ENCODE results near the gene PRKD2.

Gene PRKD2

DNA sequence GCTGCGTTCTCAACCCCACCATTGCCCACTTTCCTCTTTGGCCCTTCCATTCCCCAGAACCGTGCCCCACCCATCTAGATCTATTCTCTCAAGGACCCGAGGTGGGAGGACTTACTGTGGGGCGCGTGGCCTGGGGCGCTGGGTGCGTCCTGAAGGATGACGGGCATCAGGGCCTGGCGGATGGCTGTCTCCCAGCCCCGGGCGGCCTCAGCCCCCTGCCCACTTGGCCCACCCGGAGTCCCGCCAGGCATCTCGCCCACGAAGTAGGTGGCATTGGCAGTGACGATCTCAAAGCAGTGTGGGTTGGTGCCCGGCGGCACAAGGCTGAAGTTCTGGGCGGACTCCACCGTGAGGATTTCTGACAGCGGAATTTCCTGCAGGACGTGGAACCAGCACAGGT lies 23.2 kb downstream of the PRKD2 start:
- H3K27ac ChIP-seq: peak overlapping the region; percentile 11; the same call in 1 of the 2 replicates
- ChIA-PET CTCF (interaction anchor here (1.4 kb wide), 1 partner anchor 11 kb away, joined by 7 read pairs; no protein-coding TSS in a partner anchor), POLR2A (ENCODE audit: low non-redundant PET) (no interaction called here)
- no peak for DNase-seq (ENCODE audit: low spot score)
- TF ChIP-seq, protein P1, sequence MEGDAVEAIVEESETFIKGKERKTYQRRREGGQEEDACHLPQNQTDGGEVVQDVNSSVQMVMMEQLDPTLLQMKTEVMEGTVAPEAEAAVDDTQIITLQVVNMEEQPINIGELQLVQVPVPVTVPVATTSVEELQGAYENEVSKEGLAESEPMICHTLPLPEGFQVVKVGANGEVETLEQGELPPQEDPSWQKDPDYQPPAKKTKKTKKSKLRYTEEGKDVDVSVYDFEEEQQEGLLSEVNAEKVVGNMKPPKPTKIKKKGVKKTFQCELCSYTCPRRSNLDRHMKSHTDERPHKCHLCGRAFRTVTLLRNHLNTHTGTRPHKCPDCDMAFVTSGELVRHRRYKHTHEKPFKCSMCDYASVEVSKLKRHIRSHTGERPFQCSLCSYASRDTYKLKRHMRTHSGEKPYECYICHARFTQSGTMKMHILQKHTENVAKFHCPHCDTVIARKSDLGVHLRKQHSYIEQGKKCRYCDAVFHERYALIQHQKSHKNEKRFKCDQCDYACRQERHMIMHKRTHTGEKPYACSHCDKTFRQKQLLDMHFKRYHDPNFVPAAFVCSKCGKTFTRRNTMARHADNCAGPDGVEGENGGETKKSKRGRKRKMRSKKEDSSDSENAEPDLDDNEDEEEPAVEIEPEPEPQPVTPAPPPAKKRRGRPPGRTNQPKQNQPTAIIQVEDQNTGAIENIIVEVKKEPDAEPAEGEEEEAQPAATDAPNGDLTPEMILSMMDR (conservative IDR thresholded peaks at IDR 0.05; ENCODE audit: low read depth): no peak

DNA sequence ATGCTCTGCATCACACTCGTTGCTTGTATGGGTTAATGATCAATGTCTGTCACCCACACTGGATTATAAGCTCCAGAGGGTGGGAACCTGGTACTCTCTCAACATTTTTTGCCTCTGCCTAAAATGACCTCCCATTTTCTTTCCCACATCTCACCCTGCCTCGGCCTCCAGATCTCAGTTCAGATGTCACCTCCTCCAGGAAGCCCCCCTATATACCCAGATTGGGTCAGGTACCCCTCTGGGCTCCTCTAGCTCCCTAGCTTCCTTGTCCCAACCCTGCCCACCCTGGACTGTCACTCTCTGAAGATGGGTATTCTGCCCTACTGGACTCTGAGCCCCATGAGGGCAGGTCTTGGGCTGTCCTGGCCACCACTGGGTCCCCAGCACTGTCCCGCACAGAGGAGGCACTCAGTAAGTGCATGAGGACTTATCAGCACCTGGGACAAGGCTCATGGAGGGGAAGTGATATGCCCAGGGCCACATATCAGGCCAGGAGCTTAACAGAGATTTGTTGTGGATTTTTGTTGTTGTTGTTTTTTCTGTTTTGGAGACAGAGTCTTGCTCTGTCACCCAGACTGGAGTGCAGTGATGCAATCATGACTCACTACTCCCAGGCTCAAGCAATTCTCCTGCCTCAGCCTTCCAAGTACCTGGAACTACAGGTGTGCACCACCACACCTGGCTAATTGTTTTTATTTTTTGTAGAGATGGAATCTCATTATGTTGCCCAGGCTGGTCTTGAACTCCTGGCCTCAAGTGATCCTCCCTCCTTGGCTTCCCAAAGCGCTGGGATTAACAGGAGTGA lies 23.8 kb downstream of the PRKD2 start:
- TF ChIP-seq, protein P1 (conservative IDR thresholded peaks at IDR 0.05; ENCODE audit: low read depth): no peak
- DNase-seq (ENCODE audit: low spot score): no peak
- ChIA-PET CTCF (interaction anchor here (1.4 kb wide), 1 partner anchor 12 kb away, joined by 7 read pairs; no protein-coding TSS in a partner anchor), POLR2A (ENCODE audit: low non-redundant PET) (no interaction called here)
- H3K27ac ChIP-seq: peak overlapping the region; percentile 11; the same call in 1 of the 2 replicates

DNA sequence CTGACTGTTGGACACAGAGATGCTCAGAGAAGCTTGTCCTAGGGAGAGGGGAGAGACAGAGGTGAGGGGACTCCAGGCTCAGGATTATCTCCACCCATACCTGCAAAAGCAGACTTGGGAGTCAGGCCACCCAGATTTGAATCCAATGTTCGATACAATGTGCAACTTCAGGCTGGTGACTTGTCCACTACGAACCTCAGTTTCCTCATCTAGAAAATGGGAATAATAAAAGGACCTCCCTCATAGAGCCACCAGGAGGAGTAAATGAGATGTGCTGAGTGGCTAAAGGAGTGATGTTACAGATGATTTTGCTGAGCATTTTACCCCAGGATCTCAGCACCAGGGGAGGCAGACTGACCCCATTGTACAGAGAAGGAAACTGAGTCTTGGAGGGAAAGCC lies 25.0 kb downstream of the PRKD2 start:
- no peak overlapping the region for H3K27ac ChIP-seq
- TF ChIP-seq, protein P1 (conservative IDR thresholded peaks at IDR 0.05; ENCODE audit: low read depth): no peak
- ChIA-PET CTCF (no interaction called here), POLR2A (ENCODE audit: low non-redundant PET) (no interaction called here)
- DNase-seq (ENCODE audit: low spot score): no peak

DNA sequence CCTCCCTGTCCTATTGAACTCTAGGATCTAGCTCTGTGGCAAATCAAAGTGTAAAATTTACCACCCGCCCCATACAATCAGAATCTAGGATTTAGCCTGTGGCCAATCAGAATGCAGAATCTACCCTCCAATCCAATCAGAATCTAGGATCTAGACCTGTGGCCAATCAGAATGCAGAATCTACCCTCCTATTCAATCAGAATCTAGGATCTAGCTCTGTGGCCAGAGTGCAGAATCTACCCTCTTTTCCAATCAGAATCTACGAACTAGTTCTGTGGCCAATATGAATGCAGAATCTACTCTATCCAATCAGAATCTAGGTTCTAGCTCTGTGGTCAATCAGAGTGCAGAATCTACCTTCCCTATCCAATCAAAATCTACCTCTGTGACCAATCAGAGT lies 25.8 kb downstream of the PRKD2 start:
- no peak overlapping the region for H3K27ac ChIP-seq
- ChIA-PET CTCF (interaction anchor here (0.6 to 1.4 kb wide), 3 partner anchors 11 to 498 kb away, joined by 3 read pairs; no protein-coding TSS in a partner anchor), POLR2A (ENCODE audit: low non-redundant PET) (no interaction called here)
- DNase-seq (ENCODE audit: low spot score): no peak
- TF ChIP-seq, protein P1 (conservative IDR thresholded peaks at IDR 0.05; ENCODE audit: low read depth): no peak

DNA sequence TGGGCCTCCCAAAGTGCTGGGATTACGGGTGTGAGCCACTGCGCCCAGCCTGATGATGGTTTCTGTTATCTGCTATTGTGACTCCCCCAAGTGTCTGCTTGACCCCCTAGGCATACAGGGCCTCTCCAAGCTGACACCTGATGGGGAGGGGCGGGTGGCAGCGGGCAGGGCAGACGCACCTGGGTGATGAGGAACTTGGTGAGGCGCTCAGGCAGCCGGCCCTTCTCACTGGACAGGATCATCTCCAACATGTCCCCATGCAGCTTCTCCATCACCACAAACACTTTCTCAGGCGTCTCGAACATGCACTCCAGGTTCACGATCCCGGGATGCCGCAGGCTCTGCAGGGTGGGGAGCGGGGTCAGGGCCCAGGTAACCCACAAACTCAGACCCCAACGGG lies 27.6 kb downstream of the PRKD2 start:
- POLR2A ChIA-PET (ENCODE audit: low non-redundant PET): interaction anchor here (0.6 kb wide), 1 partner anchor 869 kb away, joined by 3 read pairs; no protein-coding TSS in a partner anchor
- TF ChIP-seq, protein P1 (conservative IDR thresholded peaks at IDR 0.05; ENCODE audit: low read depth): no peak

DNA sequence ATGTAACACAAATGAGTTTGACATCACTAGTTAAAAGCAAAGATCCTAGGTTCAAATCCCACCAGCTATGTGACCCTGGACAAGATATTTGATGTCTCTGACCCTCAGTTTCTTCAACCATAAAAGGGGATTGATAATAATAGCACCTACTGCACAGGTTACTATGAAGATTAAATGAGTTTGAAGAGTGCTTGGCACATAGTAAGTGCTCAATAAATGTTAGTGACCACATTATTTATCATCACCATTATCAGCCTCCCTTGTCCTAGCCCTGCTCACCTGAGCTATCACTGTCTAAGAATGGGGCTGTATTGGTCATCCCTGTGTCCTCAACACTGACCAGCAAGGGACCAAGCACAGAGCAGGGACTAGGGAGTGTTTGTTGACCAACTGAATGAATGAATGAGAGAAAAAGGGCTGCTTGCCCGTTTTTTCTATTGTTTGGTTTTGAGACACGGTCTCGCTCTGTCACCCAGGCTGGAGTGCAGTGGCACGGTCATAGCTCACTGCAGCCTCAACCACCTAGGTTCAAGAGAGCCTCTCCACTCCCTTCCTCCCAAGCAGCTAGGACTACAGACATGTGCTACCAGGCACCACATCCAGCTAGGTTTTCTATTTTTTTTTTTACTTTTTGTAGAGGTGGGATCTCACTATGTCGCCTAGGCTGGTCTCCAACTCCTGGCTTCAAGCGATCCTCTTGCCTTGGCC lies 29.3 kb downstream of the PRKD2 start:
- TF ChIP-seq, protein P1 (conservative IDR thresholded peaks at IDR 0.05; ENCODE audit: low read depth): no peak
- ChIA-PET POLR2A (ENCODE audit: low non-redundant PET) (interaction anchor here (0.6 kb wide), 1 partner anchor 1159 kb away, joined by 6 read pairs; no protein-coding TSS in a partner anchor), CTCF (interaction anchor here (0.6 kb wide), 1 partner anchor 405 kb away, joined by 3 read pairs; no protein-coding TSS in a partner anchor)
- no peak for DNase-seq (ENCODE audit: low spot score)
- H3K27ac ChIP-seq: no peak overlapping the region

More for the DNA sequence above, 27.6 kb downstream of the PRKD2 start:
- H3K27ac ChIP-seq: no peak overlapping the region
- DNase-seq (ENCODE audit: low spot score): no peak
- CTCF ChIA-PET: no interaction called here

Data from RWPE1 (cell line).